VCaP (cell line): ENCODE results near the gene BRMS1L.

Experiments used
- H3K27ac ChIP-seq: fragments of 450-650 bp; 2 replicates; pipeline ENCODE4 v1.5.1; 2017
- CTCF ChIP-seq: fragments of 450-650 bp; conservative IDR thresholded peaks from 2 replicates; pipeline ENCODE4 v1.5.1; 2017; ENCODE audit warnings: mild to moderate bottlenecking, moderate library complexity

The BRMS1L gene

DNA sequence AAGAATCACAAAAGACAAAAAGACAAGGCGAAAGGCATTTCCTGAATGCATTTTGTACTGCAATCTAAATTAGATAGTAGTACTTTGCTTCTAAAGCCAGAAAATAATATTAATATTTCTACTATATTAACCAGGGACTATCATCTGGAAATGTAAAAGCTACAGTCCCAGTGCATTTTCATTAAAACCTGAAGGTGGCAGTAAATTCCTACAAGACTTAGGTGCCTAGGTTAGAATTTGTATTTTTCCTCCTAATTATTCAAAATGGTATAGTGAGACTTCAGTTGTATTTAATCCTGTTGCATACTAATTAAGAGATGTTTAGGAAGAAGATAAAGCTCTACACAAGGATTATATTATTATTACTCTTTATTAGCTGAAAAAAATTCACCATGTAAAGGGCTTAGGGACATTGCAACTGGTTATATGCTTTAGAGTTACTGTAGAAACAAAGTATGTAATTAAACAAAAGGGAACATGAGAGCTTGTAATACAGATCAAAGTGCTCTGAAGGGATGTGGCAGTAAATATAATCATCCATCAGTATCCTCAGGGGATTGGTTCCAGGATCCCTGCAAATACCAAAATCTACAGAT lies 53.6 kb downstream of the BRMS1L start:
- no peak overlapping the region for H3K27ac ChIP-seq
- peak; percentile 80 for TF ChIP-seq CTCF

- no peak for TF ChIP-seq CTCF
- no peak overlapping the region for H3K27ac ChIP-seq
Observed at GRCh38 chr14:35881280-35881679, 55.1 kb downstream of the BRMS1L start.

DNA sequence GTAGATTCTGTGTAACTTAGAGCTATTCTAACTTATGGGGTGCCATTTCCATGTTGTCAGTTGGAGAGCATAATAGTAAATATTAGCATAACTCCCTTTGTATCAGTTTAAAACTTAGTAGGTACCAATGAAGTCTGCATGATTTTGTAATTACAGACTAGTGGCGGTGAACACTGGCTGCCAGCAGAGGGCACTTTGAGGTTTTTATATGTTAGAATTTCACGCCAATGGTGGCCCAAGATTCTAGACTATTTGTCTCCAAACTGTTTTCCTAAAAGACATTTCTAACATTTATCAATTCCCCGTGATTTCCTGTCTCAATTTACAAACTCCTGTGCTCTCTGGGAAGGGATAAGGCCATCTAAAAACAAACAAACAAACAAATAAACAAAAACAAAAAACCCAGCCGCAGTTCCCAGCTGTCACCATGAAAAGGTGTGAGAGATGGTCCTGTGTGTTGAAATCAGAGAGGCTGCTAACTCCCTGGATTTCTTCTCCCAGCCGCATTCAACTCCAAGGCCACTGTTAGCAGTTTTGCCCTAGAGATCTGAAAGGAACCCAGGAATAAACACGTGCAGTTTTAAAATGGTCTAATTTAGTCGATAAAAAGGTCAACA lies 57.6 kb downstream of the BRMS1L start:
- H3K27ac ChIP-seq = no peak overlapping the region
- peak; percentile 86 for TF ChIP-seq CTCF

GRCh38 chr14:35890308-35890707 lies 64.2 kb downstream of the BRMS1L start:
- no peak overlapping the region for H3K27ac ChIP-seq
- no peak for TF ChIP-seq CTCF

GRCh38 chr14:35895256-35895655 lies 69.1 kb downstream of the BRMS1L start:
- no peak overlapping the region for H3K27ac ChIP-seq
- TF ChIP-seq CTCF = no peak

DNA sequence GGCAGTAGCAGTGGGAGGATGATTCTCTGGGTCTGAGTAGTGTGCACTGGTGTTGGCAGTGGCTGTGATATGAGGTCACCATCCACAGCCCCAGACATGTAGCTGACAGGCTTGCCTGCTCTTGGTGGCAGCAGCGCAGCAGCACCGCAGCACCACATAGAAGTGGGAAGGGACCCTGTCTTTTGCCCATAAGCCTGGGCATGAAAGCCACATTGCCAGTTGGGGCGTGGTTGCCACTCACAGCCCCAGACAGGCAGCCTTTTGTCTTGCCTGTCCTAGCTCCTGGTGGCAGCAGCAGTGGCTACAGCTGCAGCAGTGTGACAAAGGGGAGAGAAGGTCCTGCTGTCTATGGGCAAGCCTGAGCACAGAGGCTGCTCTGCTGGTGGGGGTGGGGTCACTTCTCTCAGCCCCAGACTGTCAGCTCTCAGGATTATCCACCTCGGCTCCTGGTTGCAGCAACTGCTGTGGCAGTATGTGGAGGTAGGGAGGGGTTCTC lies 71.5 kb downstream of the BRMS1L start:
- no peak for TF ChIP-seq CTCF
- H3K27ac ChIP-seq = no peak overlapping the region

- TF ChIP-seq CTCF = no peak
- H3K27ac ChIP-seq = no peak overlapping the region
Observed at GRCh38 chr14:35898217-35898775, 72.2 kb downstream of the BRMS1L start.
